Measurements from ENCODE around the gene CYRIA.

DNA sequence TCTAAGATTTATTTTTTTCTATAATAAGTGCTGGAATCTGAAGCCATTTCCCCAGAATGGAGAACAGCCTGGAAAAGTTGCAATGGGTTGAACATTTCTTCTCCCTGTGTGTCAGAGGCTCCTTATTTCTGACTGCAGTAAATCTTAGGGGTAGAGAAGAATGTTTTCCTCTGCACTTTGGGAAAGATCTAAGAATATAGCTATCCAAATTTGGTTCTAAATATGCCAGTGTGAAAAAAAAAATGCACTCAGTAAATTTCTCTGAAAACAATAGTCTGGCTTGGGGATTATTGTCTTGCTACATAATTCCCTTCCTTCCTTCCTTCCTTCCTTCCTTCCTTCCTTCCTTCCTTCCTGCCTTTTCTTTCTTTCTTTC lies 19.7 kb upstream of the CYRIA start:
- TF ChIP-seq POLR2A (IDR thresholded peaks at IDR 0.05) (no peak), POLR2AphosphoS5 (IDR thresholded peaks at IDR 0.05) (no peak), EP300 (IDR thresholded peaks at IDR 0.05) (no peak)
- TF ChIP-seq, protein P1, sequence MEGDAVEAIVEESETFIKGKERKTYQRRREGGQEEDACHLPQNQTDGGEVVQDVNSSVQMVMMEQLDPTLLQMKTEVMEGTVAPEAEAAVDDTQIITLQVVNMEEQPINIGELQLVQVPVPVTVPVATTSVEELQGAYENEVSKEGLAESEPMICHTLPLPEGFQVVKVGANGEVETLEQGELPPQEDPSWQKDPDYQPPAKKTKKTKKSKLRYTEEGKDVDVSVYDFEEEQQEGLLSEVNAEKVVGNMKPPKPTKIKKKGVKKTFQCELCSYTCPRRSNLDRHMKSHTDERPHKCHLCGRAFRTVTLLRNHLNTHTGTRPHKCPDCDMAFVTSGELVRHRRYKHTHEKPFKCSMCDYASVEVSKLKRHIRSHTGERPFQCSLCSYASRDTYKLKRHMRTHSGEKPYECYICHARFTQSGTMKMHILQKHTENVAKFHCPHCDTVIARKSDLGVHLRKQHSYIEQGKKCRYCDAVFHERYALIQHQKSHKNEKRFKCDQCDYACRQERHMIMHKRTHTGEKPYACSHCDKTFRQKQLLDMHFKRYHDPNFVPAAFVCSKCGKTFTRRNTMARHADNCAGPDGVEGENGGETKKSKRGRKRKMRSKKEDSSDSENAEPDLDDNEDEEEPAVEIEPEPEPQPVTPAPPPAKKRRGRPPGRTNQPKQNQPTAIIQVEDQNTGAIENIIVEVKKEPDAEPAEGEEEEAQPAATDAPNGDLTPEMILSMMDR (IDR thresholded peaks at IDR 0.05): no peak

Data from suprapubic skin (tissue), 4 donors.